ENCODE measurements around the gene LARP4B.

The LARP4B gene

DNA sequence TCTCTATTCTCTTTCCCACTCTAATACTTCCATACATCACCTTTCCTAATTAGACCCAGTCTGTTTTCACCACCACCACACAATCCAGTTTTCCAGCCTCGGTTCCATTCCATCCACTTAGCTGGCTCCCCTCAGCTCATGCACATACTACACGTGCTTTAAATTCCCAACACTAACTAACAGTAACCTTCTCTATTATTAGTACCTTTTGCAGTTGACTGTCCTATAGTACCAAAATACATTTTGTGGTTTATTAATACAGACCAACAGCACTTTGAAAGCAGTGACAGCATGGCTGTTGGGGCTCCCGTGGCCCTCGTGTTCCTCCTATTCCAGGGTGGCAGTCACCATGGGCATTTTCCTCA, 64.9 kb downstream of the LARP4B start:
- no peak for DNase-seq (ENCODE audit: low read depth)

DNA sequence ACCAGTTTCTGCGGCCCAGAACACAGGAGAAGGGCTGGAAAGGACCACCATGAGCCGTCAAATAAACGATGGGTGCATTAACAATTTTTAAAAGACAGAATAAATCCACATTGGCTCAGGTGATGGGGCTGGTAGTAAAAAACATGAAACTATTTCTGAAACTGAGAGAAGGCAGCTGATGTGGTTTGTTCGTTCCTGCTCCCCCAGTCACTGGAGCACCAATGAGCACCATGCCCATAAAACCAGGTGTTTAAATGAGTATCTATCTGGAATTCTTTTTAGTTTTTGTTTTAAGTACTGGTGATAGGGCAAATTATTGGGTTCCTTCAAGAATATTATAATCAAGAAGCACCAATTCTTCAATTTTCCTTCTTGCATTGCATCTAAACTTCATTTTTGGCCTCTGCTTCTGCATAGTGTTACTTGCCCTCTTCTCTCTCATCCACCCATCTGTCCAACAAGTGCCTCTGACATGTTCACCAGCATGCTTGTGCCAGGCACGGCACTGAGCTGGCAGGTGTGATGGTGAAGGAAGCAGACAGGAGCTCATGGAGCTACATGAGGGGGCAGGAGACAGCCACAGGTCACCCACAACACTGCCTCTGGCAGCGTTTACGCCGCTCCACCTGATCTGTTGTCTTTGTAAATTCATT, 65.5 kb downstream of the LARP4B start:
- no peak for DNase-seq (ENCODE audit: low read depth)

DNA sequence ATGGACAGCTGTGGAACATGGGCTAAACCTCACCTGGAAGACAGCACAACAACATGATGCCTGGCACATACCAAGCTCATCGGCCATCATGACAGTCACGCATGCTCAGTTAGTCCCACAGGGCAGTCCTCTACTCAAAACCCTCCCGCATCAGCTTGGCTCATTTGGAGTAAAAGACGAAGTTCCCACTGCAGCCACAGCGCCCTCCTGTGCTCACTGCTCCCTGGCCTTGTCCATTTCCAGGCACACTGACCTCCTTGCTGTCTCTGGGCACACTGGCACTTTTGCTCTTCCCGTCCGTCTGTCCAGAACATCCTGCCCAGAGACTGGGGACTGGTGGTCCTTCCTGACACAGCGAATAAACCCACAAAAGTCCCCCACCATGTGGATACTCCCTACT, 66.2 kb downstream of the LARP4B start:
- DNase-seq (ENCODE audit: low read depth) = no peak

DNA sequence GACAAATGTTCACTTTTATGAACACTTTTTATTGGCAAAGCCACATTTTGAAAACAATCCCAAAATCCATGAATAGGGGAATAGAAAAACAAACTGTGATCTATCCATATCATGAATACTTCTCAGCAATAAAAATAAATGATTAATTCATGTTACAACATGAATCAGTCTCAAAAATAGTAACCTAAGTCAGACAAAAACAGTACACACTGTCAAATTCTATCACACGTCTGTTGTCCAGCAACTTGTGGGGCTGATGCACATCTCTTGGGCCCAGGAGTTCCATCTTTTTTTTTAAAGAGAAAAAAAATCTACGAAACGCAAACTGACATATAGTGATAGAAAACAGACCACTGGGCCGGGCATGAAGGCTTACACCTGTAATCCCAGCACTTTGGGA, 71.0 kb downstream of the LARP4B start:
- no peak for DNase-seq (ENCODE audit: low read depth)

DNA sequence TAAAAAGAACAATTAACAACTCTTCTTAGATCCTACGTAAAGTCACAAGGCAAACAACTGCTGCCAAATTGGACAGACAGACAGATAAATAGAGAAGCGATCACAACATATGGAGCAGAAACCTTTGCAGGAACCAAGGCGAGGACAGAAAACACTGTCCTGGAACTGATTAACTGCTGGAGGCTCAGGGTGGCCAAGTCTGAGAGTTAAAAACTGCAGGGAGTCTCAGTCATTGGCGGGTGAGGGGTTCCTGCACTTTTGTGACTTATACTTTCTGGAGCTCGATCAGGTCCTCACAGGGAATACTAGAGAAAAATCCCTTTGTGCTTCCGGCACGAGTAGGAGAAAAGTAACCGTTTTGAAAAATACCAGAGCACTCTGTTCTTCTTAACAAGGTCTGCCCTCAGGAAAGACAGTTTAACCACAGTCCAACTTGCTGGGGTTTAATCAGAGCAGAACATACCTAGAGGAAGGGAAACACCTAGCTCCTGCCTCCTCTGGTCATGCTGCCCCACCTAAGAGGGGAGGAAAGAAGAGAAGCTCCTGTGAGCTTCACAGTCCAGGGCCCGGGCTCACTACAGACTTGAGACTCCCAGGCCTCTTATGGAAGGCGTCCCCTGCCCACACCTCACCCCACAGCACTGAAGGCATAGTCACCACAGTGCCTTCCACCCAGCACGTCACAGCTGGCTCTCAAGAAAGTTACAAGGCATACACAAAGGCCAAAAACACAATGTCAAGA, 74.9 kb downstream of the LARP4B start:
- no peak for DNase-seq (ENCODE audit: low read depth)

DNA sequence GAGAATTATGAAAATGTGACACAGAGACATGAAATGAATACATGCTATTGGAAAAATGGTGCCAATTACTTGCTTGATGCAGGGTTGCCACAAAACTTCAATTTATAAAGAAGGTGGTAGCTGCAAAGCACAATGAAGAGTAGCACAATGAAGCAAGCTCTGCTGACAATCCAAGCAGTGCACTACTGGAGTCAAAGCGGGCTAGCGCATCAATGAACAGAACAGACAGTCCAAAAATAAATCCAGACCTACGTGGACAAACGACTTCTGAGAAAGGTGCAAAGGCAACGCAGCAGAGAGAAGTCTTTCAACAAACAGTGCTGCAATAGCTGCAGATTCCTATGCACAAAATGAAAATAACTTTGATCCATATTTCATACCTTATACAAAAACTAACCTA, 75.8 kb downstream of the LARP4B start:
- DNase-seq (ENCODE audit: low read depth) = no peak

DNA sequence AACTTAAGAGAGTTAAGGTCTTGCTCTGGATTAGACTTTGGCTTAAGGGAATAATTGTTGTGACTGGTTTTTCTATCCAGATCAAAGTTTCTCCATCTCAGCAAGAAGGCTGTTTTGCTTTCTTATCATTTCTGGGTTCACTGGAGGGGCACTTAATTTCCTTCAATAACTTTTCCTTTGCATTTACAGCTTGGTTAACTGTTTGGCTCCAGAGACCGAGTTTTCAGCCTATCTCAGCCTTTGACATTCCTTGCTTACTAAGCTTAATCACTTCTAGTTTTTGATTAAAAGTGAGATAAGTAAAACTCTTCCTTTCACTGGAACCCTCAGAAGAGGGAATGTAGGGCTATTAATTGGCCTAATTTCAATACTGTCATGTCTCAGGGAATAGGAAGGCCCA, 76.4 kb downstream of the LARP4B start:
- DNase-seq (ENCODE audit: low read depth) = no peak

DNA sequence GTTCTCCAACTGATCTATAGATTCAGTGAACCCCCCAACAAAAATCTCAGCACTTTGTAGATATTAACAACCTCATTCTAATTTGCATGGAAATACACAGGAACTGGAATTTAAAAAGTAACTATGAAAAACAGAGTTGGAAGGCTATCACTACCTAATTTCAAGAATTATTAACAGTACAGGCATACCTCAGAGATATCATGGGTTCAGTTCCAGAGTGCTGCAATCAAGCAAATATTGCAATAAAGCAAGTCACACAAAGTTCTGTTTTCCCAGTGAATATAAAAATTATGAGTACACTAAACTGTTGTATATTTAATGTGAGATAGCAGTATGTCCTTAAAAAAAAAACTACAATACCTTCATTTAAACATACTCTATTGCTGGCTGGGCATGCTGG, 78.5 kb downstream of the LARP4B start:
- DNase-seq (ENCODE audit: low read depth) = no peak

DNA sequence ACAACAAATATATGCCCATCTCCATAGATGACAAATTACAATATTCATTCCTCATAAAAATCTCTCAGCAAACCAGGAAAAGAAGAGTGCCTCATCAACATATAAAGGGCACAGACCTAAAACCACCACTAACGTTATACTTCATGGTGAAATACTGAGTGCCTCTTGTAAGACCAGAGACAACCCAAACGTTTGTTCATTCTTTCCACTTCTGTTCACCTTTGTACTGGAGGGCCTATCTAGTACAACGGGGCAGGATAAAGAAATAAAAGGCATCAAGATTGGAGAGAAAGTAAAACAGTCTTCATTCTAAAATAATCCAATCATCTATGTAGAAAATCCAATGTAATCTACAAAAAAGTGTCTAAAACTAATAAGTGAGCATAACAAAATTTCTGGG, 79.1 kb downstream of the LARP4B start:
- no peak for DNase-seq (ENCODE audit: low read depth)

DNA sequence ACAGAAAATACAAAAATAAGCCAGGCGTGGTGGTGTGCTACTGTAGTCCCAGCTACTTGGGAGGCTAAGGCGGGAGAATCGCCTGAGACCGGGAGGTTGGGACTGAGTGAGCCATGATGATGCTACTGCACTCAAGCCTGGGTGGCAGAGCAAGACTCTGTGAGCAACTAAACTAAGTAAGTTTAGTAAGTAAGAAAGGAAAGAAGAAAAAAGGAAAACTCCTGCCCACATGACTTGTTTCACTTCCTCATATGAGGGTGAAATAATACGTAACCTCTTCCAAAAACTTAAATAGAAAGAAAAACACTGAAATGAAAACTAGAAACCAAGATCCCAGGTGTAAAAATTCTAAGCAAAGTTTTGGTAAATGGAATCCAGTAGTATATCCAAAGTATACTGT, 79.6 kb downstream of the LARP4B start:
- DNase-seq (ENCODE audit: low read depth) = no peak

DNA sequence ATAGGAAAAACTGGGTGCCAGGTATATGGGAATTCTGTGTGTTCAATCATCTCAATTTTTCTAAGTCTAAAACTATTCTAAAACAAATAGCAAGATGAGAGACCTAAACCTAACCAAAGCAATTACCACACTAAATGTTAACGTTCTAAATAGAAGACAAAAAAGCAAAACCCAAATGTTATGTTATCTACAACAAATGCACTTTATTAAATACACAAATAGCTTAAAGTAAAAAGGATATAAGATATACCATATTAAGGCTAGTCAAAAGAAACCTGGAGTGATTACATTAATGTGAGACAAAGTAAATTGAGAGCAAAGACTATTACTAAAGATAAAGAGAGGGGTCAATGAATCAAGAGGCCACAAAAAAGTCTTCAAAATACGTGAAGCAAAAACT, 81.4 kb downstream of the LARP4B start:
- no peak for DNase-seq (ENCODE audit: low read depth)

DNA sequence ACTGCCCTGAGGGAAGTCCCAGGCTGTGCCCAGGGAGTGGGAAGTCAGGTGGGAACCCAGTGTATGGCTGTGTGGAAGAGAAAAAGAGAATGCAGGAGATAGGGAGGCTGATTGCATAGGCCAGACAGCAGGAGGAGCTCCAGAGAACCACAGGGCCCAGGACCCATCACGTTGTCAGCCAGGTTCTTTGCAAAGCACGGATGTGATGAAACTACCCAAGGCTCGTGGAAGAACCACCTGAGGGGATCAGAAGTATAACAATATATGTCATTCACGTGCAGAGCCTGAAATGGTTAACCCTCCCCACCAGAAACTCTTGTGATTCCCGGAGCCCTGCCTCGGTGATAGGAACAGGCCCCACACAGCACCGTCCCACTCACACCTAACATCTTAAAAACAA, 83.6 kb downstream of the LARP4B start:
- no peak for DNase-seq (ENCODE audit: low read depth)

DNA sequence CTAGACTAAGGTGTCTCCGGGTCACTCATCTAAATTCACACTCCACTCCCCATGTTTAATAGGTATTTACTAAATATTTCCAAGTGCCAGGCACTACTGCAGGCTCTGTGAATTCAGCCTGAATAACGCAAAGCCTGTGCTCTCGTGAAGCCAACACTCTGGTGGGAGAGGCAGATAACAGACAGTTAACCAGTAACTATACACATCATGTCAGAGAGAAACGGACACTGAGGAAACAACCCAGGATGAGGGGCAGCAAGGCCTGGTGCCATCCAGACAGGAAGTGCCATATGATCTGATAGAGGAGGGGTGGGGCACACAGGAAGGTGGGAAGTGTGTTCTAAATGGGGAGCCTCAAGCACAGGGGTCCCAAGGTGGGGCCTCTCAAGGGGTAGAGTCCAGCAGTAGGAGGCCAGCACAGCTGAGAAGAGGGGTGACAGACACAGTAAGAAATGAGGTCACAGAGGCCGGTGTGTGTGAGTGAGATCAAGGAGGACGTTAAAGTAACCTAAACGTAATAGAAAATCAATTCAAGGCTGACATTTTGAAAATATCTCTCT, 85.3 kb downstream of the LARP4B start:
- DNase-seq (ENCODE audit: low read depth) = no peak

DNA sequence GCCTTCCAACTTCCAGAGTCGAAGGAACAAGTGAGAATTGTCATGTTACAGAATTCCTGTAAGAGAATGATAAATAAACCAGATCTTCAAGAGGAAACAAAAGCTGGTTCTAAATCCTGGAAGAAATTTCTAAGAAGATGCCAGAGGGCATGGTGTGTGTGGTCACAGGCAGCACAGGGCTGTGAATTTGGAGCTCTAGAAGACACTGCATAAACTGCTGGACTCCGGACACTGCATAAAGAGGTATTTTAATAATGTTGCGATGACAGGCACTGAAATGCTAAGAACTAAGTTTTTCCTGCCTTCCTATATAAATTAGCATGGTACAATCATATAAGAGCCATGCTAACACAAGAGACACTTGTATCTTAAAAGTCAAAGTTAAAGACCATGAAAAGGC, 86.0 kb downstream of the LARP4B start:
- no peak for DNase-seq (ENCODE audit: low read depth)

DNA sequence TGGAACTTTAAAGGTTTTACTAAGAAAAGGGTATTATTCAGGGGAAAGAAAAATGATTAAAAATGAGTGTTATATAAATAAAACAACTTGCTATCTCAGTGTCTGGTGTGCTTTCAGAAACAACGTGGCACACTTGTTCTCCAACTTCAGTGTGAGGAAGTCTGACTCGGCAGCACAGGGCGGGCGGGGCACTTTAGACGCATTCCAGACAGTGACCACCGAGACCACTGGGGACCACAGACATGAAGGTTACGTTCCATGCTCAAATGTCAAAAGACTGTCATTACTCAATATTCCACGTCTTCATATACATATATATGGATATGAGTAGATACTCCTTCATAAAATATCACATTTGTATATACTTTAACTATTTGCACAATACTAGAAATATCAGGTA, 87.0 kb downstream of the LARP4B start:
- DNase-seq (ENCODE audit: low read depth) = no peak

DNA sequence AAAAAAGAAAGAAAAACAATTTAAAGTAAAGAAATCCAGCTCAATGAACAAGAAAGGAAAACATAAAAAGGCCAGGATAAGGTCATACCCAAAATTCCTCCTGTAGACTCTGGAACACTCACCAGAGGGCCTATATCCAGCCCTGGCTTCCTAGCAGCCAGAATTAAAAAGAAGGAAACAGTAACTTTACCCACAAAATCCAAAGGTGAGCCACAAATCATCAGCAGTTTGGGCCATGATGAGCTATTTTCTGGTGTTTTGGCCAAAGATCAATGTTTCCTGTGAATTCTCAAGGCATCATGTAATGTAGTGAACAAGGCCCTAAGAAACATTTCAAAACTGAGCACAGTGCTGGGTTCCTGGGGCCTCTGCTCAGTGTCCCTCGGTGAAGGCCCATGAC, 87.8 kb downstream of the LARP4B start:
- no peak for DNase-seq (ENCODE audit: low read depth)

DNA sequence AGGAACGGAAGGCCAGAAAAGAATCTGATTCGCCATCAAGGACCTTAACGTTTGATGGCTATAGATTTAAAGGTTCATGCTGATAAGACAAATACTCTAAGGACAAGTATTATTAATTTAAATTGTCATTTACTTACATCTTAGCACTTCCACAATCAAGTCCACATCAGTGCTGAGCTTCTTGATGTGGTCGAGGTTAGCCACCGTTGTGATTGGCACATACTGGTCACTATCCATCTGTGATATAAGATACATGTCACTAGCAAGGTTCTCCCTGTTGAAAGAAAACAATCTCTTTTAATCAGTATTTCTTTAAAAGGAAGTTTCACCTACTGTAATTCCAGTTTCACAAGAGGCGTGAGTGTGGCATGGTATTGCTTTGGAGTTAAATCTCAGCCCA, 88.7 kb downstream of the LARP4B start:
- no peak for DNase-seq (ENCODE audit: low read depth)

DNA sequence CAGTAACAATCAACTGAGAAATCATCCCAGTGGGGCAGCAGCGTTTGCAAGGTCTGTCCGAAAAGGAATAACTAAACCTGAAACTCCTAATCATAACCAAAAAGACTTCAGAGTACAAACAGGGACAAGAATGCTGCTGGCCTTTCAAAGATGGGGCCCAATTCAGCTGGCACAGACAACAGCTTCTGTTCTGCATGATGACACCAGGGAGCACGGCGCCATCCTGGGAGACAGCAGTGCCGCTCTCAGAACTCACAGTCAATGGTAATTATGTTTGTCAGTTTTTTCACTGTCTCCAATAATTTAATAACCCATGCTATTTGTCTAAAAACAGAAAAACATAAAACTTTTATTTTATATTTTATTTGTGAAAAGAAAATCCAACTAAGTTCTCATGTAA, 90.0 kb downstream of the LARP4B start:
- DNase-seq (ENCODE audit: low read depth) = no peak

DNA sequence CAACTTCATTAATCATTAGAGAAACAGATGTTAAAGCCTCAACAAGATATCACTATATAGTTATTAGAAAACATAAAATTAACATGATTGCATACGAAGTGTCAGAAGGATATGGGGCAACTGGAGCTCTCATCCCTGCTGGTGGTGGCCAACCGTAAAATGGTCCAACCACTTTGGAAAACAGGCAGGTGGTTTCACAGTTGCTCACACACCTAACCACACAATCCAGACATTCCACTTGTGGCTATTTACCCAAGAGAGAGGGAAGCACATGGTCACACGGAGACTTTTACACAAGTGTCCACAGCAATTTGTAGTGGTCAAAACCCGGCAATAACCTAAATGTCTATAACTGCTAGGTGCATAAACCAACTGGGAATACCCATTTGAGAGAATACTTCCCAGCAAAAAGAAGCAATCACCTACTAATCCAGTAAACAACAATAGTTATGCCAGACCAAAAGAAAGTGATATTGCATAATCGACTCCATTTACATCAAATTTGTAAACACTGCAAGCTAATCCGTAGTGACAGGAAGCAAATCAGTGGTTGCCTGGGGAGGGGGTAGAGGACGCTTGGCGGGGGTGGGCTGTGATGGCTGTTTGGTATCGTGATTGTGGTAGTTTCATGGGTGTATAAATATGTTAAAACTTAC, 91.8 kb downstream of the LARP4B start:
- DNase-seq (ENCODE audit: low read depth) = no peak

DNA sequence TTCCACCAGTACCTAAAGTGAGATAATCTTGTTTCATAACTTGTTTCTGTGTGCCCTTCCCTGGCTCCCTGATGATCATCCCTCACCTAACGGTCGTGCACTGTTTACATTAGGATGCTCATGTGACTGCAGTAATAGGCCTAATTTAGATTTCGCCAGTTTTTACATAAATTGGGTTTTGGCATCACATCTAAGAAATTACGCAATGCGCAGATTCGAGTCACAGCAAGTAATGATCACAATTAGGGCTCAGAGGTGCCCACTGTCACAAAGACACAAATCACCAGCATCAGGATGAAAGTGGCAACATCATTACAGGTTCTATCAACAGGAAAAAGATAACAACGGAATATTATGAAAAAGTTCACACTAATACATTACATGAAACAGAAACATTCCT, 94.7 kb downstream of the LARP4B start:
- DNase-seq (ENCODE audit: low read depth) = no peak

DNA sequence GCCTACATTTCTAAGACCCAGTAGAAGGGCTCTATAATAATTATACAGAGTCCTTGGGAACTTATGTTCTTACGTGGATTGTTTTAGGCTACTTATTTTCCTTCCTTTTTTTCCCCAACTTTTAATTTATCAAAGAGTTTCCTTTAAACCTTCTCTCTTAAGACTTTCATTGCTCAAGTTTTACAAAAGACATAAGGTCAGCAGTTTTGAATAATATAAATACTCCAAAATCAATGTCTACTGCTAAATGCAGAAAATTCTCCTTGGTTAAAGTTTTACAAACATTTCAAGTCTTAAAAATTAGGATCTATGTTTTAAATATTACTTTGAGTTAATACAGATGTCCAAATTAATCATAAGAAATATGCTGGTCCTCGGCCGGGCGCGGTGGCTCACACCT, 97.0 kb downstream of the LARP4B start:
- no peak for DNase-seq (ENCODE audit: low read depth)

DNA sequence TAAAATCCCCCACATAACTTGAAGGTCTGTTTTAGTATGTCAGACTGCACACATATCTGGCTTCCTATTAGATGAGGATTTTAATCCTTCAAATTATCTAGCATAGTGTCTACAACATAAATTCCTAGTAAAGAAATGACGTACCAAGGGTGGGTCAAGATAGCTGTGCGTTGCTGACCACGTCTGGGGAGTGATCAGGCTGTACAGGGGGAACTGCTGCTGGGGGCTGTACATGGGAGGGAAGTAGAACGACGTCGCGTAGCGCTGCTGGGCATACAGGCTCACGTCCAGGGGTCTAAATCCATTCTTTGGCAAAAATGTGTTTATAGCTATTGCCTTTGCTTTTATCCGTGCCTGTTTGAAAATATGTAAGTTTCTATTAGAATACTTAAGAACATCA, 102.3 kb downstream of the LARP4B start:
- DNase-seq (ENCODE audit: low read depth) = no peak

DNA sequence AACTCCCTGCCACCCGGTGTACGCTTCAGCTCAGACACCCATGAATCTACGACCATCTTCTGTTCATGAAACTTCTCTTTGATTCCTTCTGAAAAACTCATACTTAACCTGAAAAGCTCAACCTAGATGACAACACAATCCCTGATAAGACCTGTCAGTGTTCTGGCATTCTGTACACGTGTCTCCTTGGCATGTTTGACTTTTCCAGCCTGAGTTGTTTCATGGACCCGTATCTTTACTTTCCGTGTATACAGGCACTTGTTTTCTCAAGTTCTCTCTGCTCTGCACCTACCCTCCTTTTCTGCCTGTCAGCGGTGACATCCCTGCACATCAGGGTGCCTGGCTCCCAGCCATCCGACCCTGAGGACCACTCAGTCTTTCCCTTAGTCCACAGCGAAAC, 103.3 kb downstream of the LARP4B start:
- DNase-seq (ENCODE audit: low read depth) = no peak
